ENCODE measurements around the gene NUP98. TPM values are rescaled to one million over a fixed set of nuclear protein-coding genes. Genes with fewer than 3 reads are reported as not detected.

NUP98 gene
- polyA plus RNA-seq, 2 of the 4 experiments (the other 2 are of a cell fraction): 54.2 to 121 TPM

Small RNA genes within 50 kb of the gene (small RNA-seq; reads per million reads assigned to genes)
- gene RF00019 (0 reads per million in 6 experiments), gene RNU6-1143P (0 reads per million in 6 experiments), gene RNU7-50P (0 reads per million in 6 experiments)

Other genes starting within 250 kb of the NUP98 start
- 0.08 and 0.12 TPM in 2 replicates for gene ART5, start 155.6 kb downstream of the NUP98 start, polyA plus RNA-seq (2011; rRNA removed)
- gene ART5, start 155.6 kb downstream of the NUP98 start, polyA plus RNA-seq (2017; fragmentation: RNase III; extraction: RNeasy Plus Mini Kit Qiagen cat#74134 plus additional on column Dnase treatment): 0.22 to 0.30 TPM in 2 of 3 replicates, not detected in the other
- gene ART1, start 152.4 kb downstream of the NUP98 start, polyA plus RNA-seq (2011; rRNA removed): not detected in 2 replicates
- not detected in 3 replicates for gene ART1, start 152.4 kb downstream of the NUP98 start, polyA plus RNA-seq (2017; fragmentation: RNase III; extraction: RNeasy Plus Mini Kit Qiagen cat#74134 plus additional on column Dnase treatment)
- 0.44 and 0.61 TPM in 2 replicates for gene CHRNA10, start 126.2 kb downstream of the NUP98 start, polyA plus RNA-seq (2011; rRNA removed)
- 0.85 to 1.1 TPM (median 0.87 TPM) in 3 replicates for gene CHRNA10, start 126.2 kb downstream of the NUP98 start, polyA plus RNA-seq (2017; fragmentation: RNase III; extraction: RNeasy Plus Mini Kit Qiagen cat#74134 plus additional on column Dnase treatment)
- gene PGAP2, start 11.0 kb upstream of the NUP98 start, polyA plus RNA-seq (2011; rRNA removed): 35.2 and 49.2 TPM in 2 replicates
- 31.4 to 32.4 TPM (median 32.1 TPM) in 3 replicates for gene PGAP2, start 11.0 kb upstream of the NUP98 start, polyA plus RNA-seq (2017; fragmentation: RNase III; extraction: RNeasy Plus Mini Kit Qiagen cat#74134 plus additional on column Dnase treatment)
- gene RHOG, start 43.4 kb upstream of the NUP98 start, polyA plus RNA-seq (2011; rRNA removed): 41.1 and 54.3 TPM in 2 replicates
- 55.0 to 64.3 TPM (median 62.2 TPM) in 3 replicates for gene RHOG, start 43.4 kb upstream of the NUP98 start, polyA plus RNA-seq (2017; fragmentation: RNase III; extraction: RNeasy Plus Mini Kit Qiagen cat#74134 plus additional on column Dnase treatment)
- 38.7 and 42.5 TPM in 2 replicates for gene STIM1, start 58.1 kb upstream of the NUP98 start, polyA plus RNA-seq (2011; rRNA removed)
- gene STIM1, start 58.1 kb upstream of the NUP98 start, polyA plus RNA-seq (2017; fragmentation: RNase III; extraction: RNeasy Plus Mini Kit Qiagen cat#74134 plus additional on column Dnase treatment): 32.8 to 35.3 TPM (median 35.2 TPM) in 3 replicates

Measured in A549 (cell line).